Measurements from ENCODE around the gene PPP2R1B. TPM values are rescaled to one million over a fixed set of nuclear protein-coding genes. Genes with fewer than 3 reads are reported as not detected.

PPP2R1B gene
- polyA plus RNA-seq, 2 of the 4 experiments (the other 2 are of a cell fraction) = 18.6 to 24.7 TPM

- WGBS (ENCODE audit: missing lambda C conversion rate) = 81% methylated on average over 4 of the region's 4 CpGs
Measured at GRCh38 chr11:111777094-111778046, 11.2 kb upstream of the PPP2R1B start.

DNA sequence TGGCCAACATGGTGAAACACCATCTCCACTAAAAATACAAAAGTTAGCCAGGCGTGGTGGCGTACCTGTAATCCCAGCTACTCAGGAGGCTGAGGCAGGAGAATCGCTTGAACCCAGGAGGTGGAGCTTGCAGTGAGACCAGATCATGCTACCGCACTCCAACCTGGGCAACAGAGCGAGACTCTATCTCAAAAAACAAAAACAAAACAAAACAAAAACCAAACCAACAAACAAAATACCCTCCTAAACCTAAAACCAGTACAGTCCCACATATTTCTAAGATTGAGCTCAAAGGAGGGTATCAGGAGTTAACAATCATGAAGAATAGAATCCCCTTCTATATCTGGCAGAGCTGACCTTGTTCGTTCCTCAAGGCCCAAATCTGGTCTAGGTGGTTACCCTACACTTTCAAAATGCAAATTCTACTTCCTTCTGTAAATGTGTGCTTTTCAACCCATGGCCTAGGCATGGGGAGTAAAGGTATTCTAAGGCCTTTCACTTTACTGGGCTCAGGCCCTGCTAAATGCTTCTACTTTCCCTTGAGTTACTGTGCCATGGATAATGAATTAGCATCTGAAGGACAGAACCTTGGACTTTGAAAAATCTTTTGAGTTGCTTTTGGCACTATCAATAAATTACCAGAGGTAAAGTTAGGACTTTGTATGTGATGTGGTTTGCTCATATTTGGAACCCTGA is 10.4 kb upstream of the PPP2R1B start:
- 83% methylated on average over 6 of the region's 6 CpGs for whole genome bisulfite sequencing (ENCODE audit: missing lambda C conversion rate)
- H3K9me3 ChIP-seq = no peaks in the 10 kb centered on the region
- no peak for DNase-seq (ENCODE audit: low read depth in 1 of 2, low spot score in 1 of 2)
- no peak overlapping the region for H3K27ac ChIP-seq
- no peak overlapping the region for H3K4me3 ChIP-seq
- ChIA-PET POLR2A (no interaction called here), CTCF (interaction anchor here (0.7 to 6.3 kb wide), 33 partner anchors 9 to 318 kb away, joined by 3 to 59 read pairs (median 4); partner anchors contain the start of genes PPP2R1B and SIK2)
- H3K4me2 ChIP-seq = no peak overlapping the region
- no peak for FAIRE-seq
- H3K4me1 ChIP-seq = no peaks in the 10 kb centered on the region
- ATAC-seq = no peak; a peak in 2 of 6 replicates
- TF ChIP-seq NFE2L2 (conservative IDR thresholded peaks at IDR 0.05; ENCODE audit: low read length) (no peak), REST (IDR thresholded peaks at IDR 0.05) (no peak), RNF2 (IDR thresholded peaks at IDR 0.05; ENCODE audit: borderline replicate concordance, low read depth) (no peak), HOXB5 (CRISPR knock-in tag; IDR thresholded peaks at IDR 0.05) (no peak), ZC3H11A (IDR thresholded peaks at IDR 0.05) (no peak), MYC (IDR thresholded peaks at IDR 0.05; ENCODE audit: borderline replicate concordance, low read length) (no peak), FOXS1 (CRISPR knock-in tag; IDR thresholded peaks at IDR 0.05) (no peak), CBX2 (IDR thresholded peaks at IDR 0.05; ENCODE audit: borderline replicate concordance, low read depth) (no peak), KDM1A (IDR thresholded peaks at IDR 0.05; ENCODE audit: low read depth) (no peak), EHF (CRISPR knock-in tag; IDR thresholded peaks at IDR 0.05) (no peak), GATA3 (IDR thresholded peaks at IDR 0.05; ENCODE audit: borderline replicate concordance) (no peak), MAFK (IDR thresholded peaks at IDR 0.05; ENCODE audit: partially characterized antibody) (no peak), NR3C1 (IDR thresholded peaks at IDR 0.05) (no peak), TP53 (CRISPR knock-in tag; IDR thresholded peaks at IDR 0.05) (no peak), HEYL (CRISPR knock-in tag; IDR thresholded peaks at IDR 0.05) (no peak), NPAS2 (CRISPR knock-in tag; IDR thresholded peaks at IDR 0.05; ENCODE audit: borderline replicate concordance) (no peak)
- TF ChIP-seq, protein P1, sequence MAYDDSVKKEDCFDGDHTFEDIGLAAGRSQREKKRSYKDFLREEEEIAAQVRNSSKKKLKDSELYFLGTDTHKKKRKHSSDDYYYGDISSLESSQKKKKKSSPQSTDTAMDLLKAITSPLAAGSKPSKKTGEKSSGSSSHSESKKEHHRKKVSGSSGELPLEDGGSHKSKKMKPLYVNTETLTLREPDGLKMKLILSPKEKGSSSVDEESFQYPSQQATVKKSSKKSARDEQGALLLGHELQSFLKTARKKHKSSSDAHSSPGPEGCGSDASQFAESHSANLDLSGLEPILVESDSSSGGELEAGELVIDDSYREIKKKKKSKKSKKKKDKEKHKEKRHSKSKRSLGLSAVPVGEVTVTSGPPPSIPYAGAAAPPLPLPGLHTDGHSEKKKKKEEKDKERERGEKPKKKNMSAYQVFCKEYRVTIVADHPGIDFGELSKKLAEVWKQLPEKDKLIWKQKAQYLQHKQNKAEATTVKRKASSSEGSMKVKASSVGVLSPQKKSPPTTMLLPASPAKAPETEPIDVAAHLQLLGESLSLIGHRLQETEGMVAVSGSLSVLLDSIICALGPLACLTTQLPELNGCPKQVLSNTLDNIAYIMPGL (CRISPR knock-in tag; IDR thresholded peaks at IDR 0.05; ENCODE audit: borderline replicate concordance) = no peak
- TF ChIP-seq, protein P2, sequence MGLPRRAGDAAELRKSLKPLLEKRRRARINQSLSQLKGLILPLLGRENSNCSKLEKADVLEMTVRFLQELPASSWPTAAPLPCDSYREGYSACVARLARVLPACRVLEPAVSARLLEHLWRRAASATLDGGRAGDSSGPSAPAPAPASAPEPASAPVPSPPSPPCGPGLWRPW (IDR thresholded peaks at IDR 0.05) = no peak

More at GRCh38 chr11:111777094-111778046, 11.2 kb upstream of the PPP2R1B start:
- ATAC-seq = peak; percentile 92 to 98
- peak; percentile 47 to 66 for DNase-seq (ENCODE audit: low read depth in 1 of 2, low spot score in 1 of 2)
- Histone ChIP-seq H3K9me3 (no peaks in the 10 kb centered on the region), H3K4me1 (no peaks in the 10 kb centered on the region), H3K27ac (no peak overlapping the region), H3K4me3 (no peak overlapping the region), H3K4me2 (no peak overlapping the region)
- TF ChIP-seq SMC3 (IDR thresholded peaks at IDR 0.05) (peak; percentile 86), RAD21 (conservative IDR thresholded peaks at IDR 0.05 in 1 of 2, IDR thresholded peaks at IDR 0.05 in 1 of 2) (peak; percentile 76 to 84)
- TF ChIP-seq, protein P3, sequence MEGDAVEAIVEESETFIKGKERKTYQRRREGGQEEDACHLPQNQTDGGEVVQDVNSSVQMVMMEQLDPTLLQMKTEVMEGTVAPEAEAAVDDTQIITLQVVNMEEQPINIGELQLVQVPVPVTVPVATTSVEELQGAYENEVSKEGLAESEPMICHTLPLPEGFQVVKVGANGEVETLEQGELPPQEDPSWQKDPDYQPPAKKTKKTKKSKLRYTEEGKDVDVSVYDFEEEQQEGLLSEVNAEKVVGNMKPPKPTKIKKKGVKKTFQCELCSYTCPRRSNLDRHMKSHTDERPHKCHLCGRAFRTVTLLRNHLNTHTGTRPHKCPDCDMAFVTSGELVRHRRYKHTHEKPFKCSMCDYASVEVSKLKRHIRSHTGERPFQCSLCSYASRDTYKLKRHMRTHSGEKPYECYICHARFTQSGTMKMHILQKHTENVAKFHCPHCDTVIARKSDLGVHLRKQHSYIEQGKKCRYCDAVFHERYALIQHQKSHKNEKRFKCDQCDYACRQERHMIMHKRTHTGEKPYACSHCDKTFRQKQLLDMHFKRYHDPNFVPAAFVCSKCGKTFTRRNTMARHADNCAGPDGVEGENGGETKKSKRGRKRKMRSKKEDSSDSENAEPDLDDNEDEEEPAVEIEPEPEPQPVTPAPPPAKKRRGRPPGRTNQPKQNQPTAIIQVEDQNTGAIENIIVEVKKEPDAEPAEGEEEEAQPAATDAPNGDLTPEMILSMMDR (IDR thresholded peaks at IDR 0.05) = peak; percentile 73
- TF ChIP-seq, protein P4, sequence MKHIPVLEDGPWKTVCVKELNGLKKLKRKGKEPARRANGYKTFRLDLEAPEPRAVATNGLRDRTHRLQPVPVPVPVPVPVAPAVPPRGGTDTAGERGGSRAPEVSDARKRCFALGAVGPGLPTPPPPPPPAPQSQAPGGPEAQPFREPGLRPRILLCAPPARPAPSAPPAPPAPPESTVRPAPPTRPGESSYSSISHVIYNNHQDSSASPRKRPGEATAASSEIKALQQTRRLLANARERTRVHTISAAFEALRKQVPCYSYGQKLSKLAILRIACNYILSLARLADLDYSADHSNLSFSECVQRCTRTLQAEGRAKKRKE (CRISPR knock-in tag; IDR thresholded peaks at IDR 0.05; ENCODE audit: low read depth) = no peak
- no peak for FAIRE-seq
- ChIA-PET CTCF (interaction anchor here (0.6 to 6.3 kb wide), 41 partner anchors 10 to 331 kb away, joined by 3 to 59 read pairs (median 4); partner anchors contain the start of genes PPP2R1B and SIK2), POLR2A (interaction anchor here (0.5 kb wide), 1 partner anchor 11 kb away, joined by 4 read pairs; the partner anchor contains the start of gene PPP2R1B)

All from A549 (cell line).